Thymus (tissue), 11 donors: ENCODE measurements around the gene SLC25A19. TPM values are rescaled to one million over a fixed set of nuclear protein-coding genes. Genes with fewer than 3 reads are reported as not detected.

Experiments
- DNase-seq, 9 donors: peaks; one replicate each; pipeline ENCODE4 v3.0.0-alpha.2; 2013; ENCODE audit warnings: low spot score in 9 of 9, low read depth in 6 of 9, missing footprints in 1 of 9
- H3K27ac ChIP-seq, 2 donors: one replicate each; pipeline ENCODE4 v1.5.1; 2013; ENCODE audit warnings: control low read depth in 1 of 2, low read depth in 1 of 2, low read length in 1 of 2, mild to moderate bottlenecking in 1 of 2, moderate library complexity in 1 of 2
- H3K27me3 ChIP-seq, 2 donors: one replicate each; pipeline ENCODE4 v1.5.1; 2013; ENCODE audit warnings: low read length in 1 of 2; ENCODE audit not compliant: control insufficient read depth in 2 of 2, insufficient read depth in 1 of 2
- H3K36me3 ChIP-seq, 2 donors: one replicate each; pipeline ENCODE4 v1.5.1; 2013; ENCODE audit warnings: low read length in 1 of 2, mild to moderate bottlenecking in 1 of 2, moderate library complexity in 1 of 2; ENCODE audit not compliant: control insufficient read depth in 2 of 2, insufficient read depth in 2 of 2
- H3K4me1 ChIP-seq, 2 donors: one replicate each; pipeline ENCODE4 v1.5.1; 2013; ENCODE audit warnings: low read length in 2 of 2; ENCODE audit not compliant: control insufficient read depth in 2 of 2, insufficient read depth in 2 of 2
- H3K4me3 ChIP-seq, 2 donors: one replicate each; pipeline ENCODE4 v1.5.1; 2013; ENCODE audit warnings: low read length in 2 of 2, control low read depth in 1 of 2, mild to moderate bottlenecking in 1 of 2
- H3K9me3 ChIP-seq, 2 donors: one replicate each; pipeline ENCODE4 v1.5.1; 2013; ENCODE audit warnings: low read length in 1 of 2, mild to moderate bottlenecking in 1 of 2; ENCODE audit not compliant: control insufficient read depth in 2 of 2, insufficient read depth in 1 of 2
- WGBS: extraction: QIAGEN DNeasy Blood & Tissue Kit; methylation state at CpG from one replicate; pipeline ENCODE4 v1.1.7; 2013; 5-methylcytosine and 5-hydroxymethylcytosine counted together
- polyA plus RNA-seq: library from polyadenylated mRNA; stranded (reverse); fragments of 200-250 nt; gene quantifications from one replicate; pipeline ENCODE4 v1.2.3, GENCODE V29; 2013
- total RNA-seq: library from RNA; stranded (reverse); fragments of 120-200 nt; gene quantifications from one replicate; pipeline ENCODE4 v1.2.4, GENCODE V29; 2013
- donor health status: healthy.

The SLC25A19 gene
- total and polyA plus RNA-seq, 2 donors = 15.4 to 18.3 TPM

DNA sequence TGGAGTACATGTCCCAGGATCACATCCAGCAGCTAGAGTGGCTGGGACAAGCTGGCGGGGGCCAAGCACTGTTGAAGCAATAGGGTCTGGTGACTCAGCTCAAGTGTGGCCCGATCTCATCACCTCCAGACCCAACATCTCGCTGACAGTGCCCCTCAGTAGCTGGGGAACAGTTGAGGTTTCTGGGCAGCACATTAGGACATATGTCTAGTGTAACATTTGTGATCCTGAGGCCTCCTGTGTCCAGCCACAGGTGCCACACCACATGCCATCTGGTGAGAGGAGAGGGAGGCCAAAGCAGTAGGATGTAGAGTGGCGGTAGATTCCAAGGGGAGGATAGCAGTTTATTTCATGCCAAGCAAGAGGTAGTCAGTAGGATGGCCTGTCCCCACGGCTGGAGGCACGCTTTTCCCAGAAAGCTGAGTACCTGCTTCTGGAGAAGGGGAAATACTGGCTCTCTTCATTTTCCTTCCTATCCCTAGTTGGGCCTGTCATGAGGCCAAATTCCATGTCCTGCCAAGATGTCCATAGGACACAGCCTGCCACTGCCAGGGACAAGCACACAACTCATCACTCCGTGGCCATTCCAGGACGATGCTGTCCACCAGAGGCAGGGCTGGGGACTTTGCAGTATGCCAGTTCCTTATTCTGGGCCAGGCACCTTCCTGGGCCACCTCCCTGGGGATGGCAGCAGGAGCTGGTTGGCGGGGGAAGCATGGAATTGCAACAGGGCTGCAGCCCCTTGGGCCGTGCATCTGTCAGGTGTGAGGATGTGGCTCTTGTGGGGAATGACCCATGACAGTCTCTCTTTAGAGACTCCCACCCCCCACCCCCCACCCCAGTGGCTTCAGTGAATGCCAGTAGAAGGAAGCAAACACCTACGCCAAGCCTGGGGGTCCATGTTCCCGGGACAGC lies 51.9 kb downstream of the SLC25A19 start:
- Histone ChIP-seq H3K27me3 (no peaks in the 10 kb centered on the region), H3K27ac (no peak overlapping the region), H3K9me3 (no peaks in the 10 kb centered on the region), H3K4me3 (no peak overlapping the region), H3K36me3 (peaks cover 91 to 92% of the 10 kb centered on the region in 2 donors), H3K4me1 (peaks cover 0 to 4% of the 10 kb centered on the region in 2 donors)
- no peak for DNase-seq
- WGBS = 95% methylated on average over 12 of the region's 12 CpGs

DNA sequence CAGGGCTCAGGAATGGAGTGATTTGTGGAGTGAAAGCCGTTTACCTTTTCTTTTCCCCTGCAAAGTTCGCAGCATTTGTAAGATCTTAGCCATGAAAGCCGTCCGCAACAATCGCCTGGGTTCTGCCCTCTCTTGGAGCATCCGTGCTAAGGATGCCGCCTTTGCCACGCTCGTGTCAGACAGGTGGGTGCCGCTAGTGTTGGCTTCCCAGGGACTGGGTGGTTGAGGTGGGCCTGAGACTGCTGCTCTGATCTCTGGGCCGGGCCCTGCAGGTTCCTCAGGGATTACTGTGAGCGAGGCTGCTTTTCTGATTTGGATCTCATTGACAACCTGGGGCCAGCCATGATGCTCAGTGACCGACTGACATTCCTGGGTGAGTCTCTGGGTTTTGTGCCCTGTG lies 56.4 kb downstream of the SLC25A19 start:
- Histone ChIP-seq H3K36me3 (peaks cover 85 to 89% of the 10 kb centered on the region in 2 donors), H3K27me3 (no peaks in the 10 kb centered on the region), H3K27ac (no peak overlapping the region), H3K9me3 (no peaks in the 10 kb centered on the region), H3K4me3 (no peak overlapping the region), H3K4me1 (peaks cover 0 to 2% of the 10 kb centered on the region in 2 donors)
- DNase-seq = no peak
- 98% methylated on average over 13 of the region's 13 CpGs for WGBS

DNA sequence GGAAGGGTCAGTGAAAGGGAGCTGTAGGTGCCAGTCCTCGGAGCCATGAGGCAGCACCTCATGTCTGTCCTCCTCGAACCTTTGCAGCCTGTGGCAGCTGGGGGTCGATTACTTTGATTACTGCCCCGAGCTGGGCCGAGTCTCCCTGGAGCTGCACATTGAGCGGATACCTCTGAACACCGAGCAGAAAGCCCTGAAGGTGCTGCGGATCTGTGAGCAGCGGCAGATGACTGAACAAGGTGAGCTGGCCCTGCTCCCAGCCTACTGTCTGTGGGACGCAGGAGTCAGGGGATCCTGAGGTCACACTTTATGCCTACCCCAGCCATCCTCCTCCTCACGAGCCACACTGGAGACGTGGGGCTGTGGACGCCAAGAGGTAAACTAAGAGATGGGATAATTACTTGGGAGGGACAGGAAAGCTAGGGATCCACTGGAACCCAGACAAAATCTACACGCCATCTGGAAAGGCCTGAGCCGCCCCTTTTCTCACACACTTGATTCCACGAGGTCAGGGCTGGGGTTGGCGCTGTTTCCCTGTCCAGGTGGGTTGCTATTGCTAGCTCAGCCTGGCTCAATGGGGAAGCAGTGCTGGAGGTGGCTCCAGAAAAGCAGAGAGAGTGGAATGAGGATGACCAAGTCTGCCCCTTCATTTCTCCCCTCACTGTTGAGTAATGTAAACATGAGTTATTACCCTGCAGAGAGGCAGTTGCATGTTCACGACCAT lies 57.3 kb downstream of the SLC25A19 start:
- Histone ChIP-seq H3K27ac (no peak overlapping the region), H3K27me3 (no peaks in the 10 kb centered on the region), H3K9me3 (no peaks in the 10 kb centered on the region), H3K36me3 (peaks cover 78 to 84% of the 10 kb centered on the region in 2 donors), H3K4me1 (peaks cover 0 to 2% of the 10 kb centered on the region in 2 donors), H3K4me3 (no peak overlapping the region)
- 97% methylated on average over 18 of the region's 18 CpGs for WGBS
- DNase-seq = no peak

DNA sequence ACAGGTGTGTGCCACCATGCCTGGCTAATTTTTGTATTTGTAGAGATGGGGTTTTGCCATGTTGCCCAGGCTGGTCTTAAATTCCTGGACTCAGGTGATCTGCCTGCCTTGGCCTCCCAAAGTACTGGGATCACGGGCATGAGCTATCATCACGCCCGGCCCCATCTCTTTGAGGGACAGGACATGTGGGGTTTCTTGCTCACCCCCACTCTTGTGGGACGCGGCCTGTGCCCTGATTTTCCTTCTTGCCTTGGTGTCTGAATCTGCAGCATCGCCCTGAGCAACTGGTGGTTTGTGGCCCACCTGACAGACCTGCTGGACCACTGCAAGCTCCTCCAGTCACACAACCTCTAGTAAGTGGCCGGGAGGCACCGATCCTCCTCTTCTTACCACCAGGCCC lies 58.2 kb downstream of the SLC25A19 start:
- peaks cover 0 to 2% of the 10 kb centered on the region in 2 donors for H3K4me1 ChIP-seq
- 98% methylated on average over 8 of the region's 8 CpGs for WGBS
- H3K36me3 ChIP-seq = peaks cover 78 to 84% of the 10 kb centered on the region in 2 donors
- no peak overlapping the region for H3K27ac ChIP-seq
- H3K4me3 ChIP-seq = no peak overlapping the region
- DNase-seq = no peak
- H3K9me3 ChIP-seq = no peaks in the 10 kb centered on the region
- H3K27me3 ChIP-seq = no peaks in the 10 kb centered on the region

DNA sequence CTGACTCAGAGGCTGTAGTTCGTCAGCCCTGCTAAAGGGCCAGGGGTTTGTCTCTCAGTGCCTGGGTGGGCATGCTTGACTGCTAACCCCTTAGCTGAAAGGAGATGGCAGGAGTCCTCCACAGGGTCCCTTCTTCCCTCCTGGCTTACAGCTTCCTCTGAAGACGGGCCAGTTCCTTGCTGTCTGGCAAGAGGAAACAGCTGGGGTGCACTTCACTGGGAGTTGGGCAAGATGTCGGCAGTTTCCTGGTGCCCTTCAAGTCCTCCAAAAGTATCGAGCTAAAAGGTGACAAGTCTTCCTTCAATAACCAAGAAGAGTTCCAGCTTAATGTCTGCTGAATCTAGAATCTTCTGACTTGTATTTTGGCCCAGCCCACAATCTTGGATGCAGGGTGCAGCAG lies 60.4 kb downstream of the SLC25A19 start:
- DNase-seq = no peak
- no peaks in the 10 kb centered on the region for H3K9me3 ChIP-seq
- H3K27me3 ChIP-seq = no peaks in the 10 kb centered on the region
- no peak overlapping the region for H3K4me3 ChIP-seq
- peaks cover 0 to 2% of the 10 kb centered on the region in 2 donors for H3K4me1 ChIP-seq
- no peak overlapping the region for H3K27ac ChIP-seq
- peaks cover 72 to 84% of the 10 kb centered on the region in 2 donors for H3K36me3 ChIP-seq
- 96% methylated on average over 4 of the region's 4 CpGs for WGBS

DNA sequence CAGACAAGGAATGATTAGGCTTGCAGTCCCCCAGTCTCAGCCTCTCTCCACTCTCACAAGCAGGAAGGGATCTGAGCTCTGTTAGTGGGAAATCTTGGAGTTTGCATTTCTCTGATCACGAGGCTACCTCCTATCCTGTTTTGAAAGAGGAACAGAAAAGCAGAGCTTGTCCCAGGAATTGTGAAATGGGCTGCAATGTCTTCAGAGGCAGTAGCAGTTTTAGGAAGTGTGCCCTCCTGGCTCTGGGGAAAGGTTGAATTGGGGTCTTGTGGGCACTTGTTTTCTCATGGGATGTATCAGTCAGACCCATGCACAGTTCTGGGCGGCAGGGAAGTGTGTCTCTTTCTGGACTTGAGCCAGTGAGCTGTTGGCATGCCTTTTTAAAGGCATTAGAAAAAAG lies 60.9 kb downstream of the SLC25A19 start:
- Histone ChIP-seq H3K27ac (peak overlapping the region in 1 of 2 donors; percentile 26), H3K27me3 (no peaks in the 10 kb centered on the region), H3K36me3 (peaks cover 72 to 86% of the 10 kb centered on the region in 2 donors), H3K4me3 (no peak overlapping the region), H3K4me1 (peaks cover 0 to 2% of the 10 kb centered on the region in 2 donors), H3K9me3 (no peaks in the 10 kb centered on the region)
- 91% methylated on average over 2 of the region's 2 CpGs for WGBS
- DNase-seq = no peak

DNA sequence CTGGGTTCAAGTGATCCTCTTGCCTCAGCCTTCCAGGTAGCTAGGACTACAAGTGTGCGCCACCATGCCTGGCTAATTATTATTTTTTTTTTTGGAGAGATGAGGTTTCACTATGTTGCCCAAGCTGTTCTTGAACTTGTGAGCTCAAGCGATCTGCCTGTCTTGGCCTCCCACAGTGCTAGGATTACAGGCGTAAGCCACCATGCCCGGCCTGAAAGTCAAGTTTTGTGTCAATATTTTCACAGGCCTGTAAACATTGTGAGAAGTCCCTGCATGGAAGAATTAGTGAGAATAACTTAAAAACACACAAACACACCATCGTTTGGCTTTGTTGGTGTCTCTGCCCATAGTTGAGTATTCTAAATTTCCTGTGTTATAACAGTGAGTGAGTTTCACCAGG lies 61.5 kb downstream of the SLC25A19 start:
- DNase-seq = no peak
- no peak overlapping the region for H3K27ac ChIP-seq
- H3K9me3 ChIP-seq = no peaks in the 10 kb centered on the region
- peaks cover 0 to 2% of the 10 kb centered on the region in 2 donors for H3K4me1 ChIP-seq
- no peaks in the 10 kb centered on the region for H3K27me3 ChIP-seq
- H3K4me3 ChIP-seq = no peak overlapping the region
- H3K36me3 ChIP-seq = peaks cover 70 to 86% of the 10 kb centered on the region in 2 donors
- WGBS = 96% methylated on average over 5 of the region's 5 CpGs

DNA sequence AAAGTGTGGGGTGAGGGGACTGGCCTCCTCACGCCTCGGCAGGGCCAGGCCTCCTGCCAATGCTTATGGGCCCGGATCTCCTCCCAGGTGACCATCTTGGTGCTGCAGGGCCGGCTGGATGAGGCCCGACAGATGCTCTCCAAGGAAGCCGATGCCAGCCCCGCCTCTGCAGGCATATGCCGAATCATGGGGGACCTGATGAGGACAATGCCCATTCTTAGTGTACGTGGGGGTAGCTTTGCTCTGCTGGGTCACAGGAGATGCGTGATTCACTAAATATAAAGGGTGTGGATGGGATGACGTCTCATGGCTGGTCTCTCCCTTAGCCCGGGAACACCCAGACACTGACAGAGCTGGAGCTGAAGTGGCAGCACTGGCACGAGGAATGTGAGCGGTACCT lies 64.2 kb downstream of the SLC25A19 start:
- H3K4me3 ChIP-seq = no peak overlapping the region
- WGBS = 92% methylated on average over 14 of the region's 14 CpGs
- H3K9me3 ChIP-seq = no peaks in the 10 kb centered on the region
- no peak for DNase-seq
- H3K36me3 ChIP-seq = peaks cover 64 to 74% of the 10 kb centered on the region in 2 donors
- H3K4me1 ChIP-seq = peaks cover 0 to 2% of the 10 kb centered on the region in 2 donors
- H3K27me3 ChIP-seq = no peaks in the 10 kb centered on the region
- H3K27ac ChIP-seq = no peak overlapping the region
